GF-D8 (cell line): ENCODE data around the gene POLR1C.
"Not testable (repeated sequence)": the region's sequence is repeated elsewhere in the genome, so short reads cannot be mapped to it uniquely, and the experiment has no call there.

Experiments used
- DNase-seq: peaks from one replicate; lab custom pipeline; 2025; lab: John Stamatoyannopoulos, UW

The POLR1C gene

DNA sequence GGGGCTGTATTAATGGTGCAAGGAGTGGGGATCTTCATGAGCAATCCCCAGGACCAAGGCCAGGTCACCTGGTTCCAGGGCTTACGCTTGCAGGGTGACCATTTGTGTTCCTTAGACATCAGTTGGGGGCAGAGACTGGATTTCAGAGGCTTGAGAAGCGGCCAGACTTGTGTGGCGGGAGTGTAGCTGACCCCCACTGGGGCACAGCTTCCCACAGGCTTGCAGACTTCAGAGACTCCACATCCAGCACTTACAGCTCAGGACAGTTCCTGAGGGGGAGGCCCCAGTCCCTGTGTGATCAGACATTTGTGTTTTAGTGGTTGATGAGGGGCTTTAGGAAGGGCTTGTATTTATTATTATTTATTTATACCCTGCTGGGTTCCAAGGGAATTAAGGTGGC lies 24.2 kb upstream of the POLR1C start:
- no peak for DNase-seq

DNA sequence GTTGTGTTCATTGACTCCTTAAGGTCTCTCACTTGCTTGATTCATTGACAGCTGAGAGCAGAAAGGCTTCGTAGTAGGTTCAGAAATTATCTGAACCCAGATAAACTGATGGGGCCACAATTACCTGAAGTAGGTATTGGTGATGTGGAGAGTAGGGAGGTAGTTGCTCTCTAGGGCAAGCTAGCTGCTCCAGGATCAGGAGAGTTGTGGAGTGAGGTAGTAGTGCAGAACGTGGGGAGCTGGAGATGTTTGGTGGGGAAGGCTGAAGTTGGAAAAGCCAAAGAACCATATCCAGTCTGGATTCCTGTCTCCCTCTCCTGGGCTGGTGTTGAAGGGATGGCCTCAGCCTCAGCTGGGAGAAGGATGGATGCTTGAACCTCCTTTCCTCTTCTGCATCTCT lies 23.7 kb upstream of the POLR1C start:
- no peak for DNase-seq

DNA sequence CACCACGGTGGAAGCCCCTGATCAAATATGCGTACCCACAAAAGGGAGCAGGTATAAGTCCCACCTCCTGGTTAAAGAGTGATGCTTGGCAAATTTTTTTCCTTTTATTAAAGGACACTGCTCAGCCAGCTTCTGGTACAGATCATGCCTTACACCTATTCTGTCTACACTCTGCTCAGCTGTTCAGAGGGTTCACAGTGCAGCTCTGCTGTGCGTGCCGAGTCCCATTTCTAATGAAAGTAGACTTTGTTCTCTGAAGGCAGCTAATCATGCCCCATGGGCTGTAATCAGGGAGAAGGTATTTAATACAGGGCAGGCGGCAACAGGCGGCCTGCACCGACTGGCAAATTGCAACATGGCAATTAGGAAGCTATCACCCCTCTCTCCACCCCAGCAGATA lies 23.1 kb upstream of the POLR1C start:
- no peak for DNase-seq

DNA sequence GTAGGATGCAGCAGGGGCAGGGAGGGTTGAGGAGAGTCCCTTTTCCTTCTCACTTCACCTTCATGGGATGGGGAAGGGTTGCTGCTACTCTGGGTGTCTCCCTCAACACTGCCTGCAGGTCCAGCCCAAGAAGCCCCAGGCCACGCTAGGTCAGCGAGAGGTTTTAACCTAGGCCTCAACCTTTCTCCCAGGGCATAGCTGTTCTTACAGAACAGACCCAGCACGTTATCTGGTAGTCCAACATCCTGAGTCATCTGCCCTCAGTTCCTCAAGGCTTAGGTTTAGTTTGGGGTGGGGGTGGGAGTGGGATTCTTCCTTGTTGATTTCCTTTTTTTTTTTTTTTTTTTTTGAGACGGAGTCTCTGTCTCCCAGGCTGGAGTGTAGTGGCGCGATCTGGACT lies 22.6 kb upstream of the POLR1C start:
- DNase-seq: no peak

DNA sequence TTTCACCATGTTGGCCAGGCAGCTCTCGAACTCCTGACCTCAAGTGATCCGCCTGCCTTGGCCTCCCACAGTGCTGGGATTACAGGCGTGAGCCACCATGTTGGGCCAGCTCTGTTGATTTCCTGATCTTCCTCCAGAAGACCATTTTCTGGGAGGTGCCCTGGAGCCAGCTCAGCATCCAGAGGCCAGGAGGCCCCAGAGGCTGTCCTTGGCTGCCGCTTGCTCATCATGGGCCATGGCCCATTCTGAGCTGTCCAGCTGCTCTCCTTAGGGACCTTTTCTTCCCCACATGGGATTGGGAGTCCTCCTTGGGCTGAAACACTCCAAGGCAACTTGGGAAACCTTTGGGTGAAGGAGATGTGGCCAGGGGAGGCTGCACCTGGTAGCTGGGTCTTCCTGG lies 22.1 kb upstream of the POLR1C start:
- DNase-seq: no peak

DNA sequence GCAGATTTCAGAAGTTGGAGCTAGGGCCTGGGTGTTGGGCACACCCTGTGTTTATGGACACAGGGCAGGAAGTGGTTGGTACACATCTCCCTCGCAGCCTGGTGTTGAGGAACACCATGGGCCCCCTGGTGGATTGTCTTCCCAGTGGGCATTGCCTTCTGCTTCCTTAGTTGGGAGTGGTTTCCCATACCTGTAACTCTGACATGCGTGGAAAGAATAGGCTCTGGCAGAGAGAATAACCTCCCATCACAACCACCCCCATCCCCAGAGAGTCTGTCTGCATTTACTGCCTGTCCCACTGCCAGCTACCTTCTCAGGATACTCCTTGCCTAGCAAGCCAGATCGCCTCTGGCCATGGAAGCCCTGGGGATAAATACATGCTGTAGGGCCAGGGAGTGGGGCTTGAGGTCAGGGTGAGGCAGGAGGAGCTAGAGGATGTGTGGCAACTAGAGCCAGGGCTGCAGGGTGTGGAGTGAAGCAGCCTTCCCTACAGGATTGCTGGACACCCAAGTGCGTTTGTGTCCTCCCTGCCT lies 21.4 kb upstream of the POLR1C start:
- no peak for DNase-seq

DNA sequence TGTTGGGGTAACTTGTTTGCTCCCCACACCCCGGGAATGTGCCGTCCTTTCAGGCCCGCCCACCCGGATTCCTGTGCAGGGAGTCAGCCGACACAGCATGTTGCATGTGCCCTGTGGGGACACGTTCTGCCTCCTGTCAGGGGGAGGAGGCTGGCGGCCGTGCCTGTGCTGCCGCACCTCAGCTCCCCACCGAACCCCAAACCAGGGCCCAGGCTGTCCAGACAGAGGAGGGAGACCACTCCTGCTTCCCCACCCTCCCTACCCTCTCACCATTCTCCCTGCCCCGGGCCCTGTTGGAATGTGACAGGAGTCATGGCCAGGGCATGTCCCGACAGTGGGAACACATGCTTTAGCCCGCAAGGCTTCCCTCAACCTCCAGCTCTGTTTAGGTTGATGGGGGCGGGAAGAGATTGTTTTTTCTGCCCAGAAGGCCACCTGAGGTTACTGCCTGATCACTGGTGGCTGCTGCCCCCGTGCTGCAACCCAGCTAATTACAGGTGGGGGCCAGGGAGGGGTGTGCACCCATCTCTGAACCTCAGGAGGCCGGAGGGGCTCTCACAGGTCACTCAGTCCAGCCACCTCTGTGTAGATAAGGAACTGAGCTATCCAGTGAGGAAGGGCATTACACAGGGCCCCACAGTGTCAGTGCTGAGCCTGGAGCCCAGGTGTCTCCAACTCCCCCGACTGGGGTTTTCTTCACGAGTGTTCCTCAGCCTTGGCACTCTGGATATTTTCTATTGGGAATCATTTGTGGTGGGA lies 20.3 kb upstream of the POLR1C start:
- no peak for DNase-seq

DNA sequence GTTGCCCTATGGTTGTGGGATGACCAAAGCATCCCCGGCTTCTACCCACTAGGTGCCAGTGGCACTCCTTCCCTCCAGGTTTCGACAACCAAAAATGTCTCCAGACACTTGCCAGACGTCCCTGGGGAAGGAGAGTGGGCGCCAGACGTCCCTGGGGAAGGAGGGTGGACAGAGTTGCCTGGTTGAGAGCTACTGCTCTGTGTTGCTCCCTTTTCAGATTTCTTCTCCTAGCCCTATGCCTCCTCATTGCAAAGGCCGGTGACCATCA lies 19.8 kb upstream of the POLR1C start:
- DNase-seq: no peak

DNA sequence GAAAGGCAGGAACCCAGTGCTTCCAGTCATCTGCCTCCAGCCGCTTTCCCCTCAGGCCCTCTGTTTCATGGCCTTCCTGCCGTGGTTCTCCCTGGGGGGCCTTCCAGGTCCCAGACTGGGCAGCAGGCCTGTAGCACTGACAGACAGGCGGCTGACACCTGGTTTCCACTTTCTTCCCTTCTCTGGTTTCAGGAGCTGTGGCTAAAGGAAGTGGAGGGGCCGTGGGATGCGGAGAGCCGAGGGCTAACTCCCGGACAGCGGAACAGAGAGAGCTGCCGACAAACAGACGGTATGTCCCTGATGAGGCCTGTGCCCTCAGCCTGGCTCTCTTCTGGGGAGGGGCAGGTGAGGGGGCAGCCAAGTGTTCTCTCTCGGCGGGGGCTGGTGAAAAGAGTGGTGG lies 19.2 kb upstream of the POLR1C start:
- DNase-seq: no peak

DNA sequence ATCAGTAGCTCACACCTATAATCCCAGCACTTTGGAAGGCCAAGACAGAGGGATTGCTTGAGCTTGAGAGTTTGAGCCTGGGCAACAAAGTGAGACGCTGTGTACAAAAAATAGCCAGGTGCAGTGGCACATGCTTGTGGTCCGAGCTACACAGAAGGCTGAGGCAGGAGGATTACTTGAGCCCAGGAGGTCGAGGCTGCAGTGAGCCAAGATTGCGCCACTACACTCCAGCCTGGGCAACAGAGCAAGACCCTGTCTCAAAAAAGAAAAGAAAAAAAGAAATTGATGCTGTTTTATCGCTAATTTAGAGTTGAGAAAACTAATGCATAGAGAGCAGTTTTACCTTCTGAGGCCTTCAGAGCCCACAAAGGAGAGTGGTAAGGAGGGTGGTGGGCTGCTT lies 18.6 kb upstream of the POLR1C start:
- not testable (repeated sequence) for DNase-seq

DNA sequence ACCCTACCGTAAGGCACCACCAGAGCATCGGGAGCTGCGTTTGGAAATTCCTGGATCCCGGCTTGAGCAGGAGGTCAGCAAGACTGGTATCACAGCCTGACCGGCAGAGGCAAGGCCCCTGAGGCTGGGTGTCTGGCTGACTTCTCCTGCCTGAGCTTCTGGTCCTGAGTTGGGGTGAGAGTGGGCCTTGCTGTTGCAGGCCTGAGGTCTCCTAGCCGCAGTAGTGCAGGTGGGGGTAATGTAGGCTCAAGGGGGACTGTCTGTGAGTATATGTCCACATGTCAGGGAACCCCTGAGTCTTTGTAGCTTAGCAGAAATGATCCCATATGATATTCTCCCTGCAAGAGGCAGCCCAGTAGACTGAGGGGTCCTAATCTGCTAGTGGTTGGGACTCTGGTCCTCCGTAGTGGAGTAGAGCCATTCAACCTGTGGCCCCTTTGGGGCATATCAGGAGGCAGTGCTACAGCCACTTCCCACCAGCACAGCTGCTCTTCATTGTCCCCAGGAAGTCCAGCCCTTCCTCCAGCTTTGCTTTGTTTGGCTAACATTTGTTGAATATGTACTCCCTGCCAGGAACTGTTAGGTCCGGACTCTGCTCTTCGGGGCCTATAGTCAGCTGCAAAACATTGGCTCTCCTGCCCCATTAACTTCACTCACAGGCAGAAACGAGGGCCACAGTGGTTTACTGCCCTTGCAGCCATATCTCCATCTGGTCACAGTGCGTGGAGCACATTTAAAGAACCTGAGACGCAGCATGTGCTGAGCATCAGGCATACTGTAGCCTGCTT lies 17.7 kb upstream of the POLR1C start:
- DNase-seq: no peak

DNA sequence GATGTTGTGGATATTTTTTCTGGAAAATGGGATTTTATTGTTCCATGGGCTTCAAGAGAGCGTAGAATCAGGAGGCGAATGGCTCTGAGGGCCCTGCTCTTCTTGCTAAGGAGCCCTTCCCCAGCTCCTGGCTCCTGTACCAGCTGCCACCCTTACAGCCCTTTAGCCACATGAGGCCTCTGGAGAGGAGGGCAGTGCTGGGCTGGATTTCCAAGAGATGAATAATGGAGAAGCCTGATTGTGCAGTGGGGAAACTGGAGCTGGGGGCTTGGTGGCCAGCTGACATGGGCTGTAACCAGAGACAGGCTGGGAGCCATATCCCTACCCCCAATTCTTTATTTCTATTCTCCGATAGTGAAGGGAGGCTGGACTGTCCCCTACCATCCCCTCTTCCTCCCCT lies 16.0 kb upstream of the POLR1C start:
- no peak for DNase-seq

DNA sequence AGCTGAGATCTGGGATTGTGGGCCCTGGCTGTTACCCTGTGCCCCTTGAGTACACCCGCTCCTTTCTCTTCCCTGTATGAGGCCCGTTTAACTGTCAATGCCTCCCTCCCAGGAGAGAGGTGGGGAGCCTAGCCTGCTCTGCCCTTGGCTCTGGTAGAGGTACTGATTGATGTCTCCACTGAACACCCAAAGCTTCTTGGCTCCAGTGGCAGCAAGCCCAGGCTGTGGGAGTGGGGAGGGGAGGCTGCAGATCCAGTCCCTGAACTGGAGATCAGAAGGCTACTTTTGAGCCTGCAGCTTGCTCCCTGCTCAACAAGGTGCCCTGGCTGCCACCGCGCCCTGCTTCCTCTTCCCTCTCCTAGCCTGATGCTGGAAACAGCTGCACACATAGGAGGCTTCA lies 14.2 kb upstream of the POLR1C start:
- DNase-seq: no peak

DNA sequence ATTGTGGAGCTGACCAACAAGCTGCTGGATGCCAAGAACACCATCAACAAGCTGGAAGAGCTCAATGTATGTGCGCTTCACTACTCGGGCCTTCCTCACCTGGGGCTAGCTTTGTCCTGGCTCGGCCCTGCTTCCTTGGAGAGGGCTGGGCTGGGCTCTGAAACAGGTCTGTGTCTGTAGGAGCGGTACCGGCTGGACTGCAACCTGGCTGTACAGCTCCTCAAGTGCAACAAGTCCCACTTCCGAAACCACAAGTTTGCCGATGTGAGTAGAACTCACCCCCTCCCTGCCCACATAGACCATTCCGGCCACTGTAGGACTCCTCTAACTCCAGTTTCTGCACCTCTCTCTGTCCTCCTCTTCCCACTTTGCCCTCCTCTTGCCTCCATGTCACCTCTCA lies 13.4 kb upstream of the POLR1C start:
- DNase-seq: no peak

DNA sequence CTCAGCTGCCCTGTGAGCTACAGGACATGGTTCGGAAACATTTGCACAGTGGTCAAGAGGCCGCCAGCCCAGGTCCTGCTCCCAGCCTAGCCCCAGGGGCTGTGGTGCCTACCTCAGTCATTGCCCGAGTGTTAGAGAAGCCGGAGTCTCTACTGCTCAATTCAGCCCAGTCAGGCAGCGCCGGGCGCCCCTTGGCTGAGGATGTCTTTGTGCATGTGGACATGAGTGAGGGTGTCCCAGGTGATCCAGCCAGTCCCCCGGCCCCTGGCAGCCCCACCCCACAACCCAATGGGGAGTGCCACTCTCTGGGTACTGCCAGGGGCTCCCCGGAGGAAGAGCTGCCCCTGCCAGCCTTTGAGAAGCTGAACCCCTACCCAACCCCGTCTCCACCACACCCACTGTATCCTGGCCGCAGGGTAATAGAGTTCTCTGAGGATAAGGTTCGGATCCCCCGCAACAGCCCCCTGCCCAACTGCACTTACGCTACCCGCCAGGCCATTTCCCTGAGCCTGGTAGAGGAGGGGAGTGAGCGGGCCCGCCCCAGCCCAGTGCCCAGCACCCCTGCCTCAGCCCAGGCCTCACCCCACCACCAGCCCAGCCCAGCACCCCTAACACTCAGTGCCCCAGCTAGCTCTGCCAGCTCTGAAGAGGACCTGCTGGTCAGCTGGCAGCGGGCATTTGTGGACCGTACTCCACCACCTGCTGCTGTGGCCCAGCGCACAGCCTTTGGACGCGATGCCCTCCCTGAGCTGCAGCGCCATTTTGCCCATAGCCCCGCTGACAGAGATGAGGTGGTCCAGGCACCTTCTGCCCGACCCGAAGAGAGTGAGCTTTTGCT lies 11.9 kb upstream of the POLR1C start:
- no peak for DNase-seq

DNA sequence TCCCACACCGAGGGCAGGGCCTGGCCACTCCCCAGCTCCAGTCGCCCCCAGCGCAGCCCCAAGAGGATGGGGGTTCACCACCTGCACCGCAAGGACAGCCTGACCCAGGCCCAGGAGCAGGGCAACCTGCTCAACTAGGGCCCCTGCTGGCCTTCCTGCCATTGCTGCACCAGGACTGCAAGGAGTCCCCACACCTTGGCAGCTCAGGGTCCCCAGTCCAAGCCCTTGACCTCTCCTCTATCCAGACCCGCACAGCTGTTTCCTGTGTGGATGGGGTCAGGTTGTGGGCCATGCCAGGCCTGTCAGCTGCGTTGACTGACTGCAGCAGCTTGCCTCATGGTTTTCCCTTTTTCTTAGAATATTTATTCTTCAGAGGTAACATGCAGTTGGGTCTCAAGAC lies 11.2 kb upstream of the POLR1C start:
- DNase-seq: no peak

DNA sequence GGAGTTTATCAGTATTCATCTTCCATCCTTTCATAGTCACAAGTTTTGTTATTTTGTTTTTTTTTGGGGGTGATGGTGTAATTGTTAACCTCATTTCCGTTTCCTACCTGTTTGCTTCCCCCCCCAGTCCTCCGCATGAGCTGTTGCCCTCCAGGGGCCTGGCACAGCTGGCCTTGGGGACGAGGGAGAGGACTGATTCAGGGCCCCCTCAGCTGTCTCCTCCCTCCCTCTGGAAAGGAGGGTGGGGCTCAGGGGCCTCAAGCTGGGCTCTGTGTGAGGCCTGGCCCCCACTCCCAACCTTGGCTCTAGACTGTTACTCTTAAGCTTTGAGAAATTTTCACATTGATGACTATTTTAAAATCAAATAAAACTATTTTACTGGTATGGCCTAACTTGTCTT lies 10.7 kb upstream of the POLR1C start:
- DNase-seq: no peak

DNA sequence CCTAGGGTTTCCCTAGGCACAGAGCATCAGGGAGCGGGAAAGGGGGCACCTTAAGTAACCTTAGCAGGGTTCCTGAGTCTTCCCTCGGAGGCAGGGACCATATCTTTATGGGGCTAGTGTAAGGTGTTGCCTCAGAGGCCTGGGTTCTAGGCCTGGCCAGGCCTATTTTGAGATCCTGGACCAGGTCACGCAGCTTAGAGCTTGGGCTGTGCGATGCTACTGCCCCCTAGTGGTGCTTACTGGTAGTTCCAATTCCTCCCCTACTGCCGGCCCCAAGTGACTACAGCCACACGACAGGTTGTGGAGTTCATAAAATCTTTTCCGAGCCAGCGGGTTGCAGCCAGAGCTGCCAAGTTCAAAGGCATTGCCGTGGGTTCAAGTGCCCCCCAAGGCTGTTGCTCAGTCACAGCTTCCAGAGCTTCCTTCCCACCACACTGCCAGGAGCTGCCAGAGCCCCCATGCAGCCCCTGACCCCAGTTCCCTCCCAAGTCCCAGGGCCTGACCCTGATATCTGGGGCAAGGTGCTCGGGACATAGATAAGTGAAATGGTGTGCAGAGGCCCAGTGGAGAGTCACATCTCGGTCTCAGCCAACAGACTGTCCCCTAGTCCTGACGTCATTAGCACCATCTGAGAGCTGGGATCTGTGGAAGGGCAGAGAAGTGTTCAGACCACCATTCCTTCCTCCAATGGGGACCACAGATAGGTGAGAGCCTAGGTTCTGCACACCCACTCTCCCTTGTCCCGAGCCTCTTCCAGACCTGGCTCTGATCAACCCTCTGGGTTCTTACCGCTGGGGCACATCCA lies 10.0 kb upstream of the POLR1C start:
- no peak for DNase-seq

DNA sequence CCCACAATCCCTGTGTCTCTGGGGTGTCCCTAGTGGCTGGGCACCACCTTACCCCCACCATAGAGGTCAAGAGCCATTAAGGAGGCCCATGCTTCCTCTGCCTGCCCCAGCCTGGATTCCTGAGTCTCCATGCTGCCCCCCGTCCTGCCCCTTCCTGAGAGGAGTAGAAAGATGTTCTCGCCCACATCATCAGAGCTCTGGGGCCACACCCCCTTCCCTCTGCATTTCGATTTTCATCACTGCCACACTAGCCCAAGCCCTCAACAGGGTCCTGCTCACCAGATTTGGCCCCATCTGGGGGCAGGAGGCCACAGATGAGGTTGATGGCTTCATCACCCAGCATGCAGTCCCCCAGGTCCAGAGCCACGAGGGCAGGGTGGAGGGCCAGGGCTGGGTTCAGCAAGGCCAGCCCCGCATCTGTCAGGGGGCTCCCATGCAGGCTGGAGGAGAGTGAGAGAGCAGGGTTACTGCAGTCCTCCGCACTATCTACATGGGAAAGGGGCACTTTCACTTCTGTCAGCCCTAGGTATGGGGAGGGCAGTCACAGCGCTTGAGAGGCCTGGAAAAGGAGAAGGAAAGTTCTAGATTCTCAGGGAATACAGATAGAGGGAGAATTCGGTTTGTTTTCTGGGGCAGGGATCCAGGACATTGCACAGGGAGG lies 8.3 kb upstream of the POLR1C start:
- no peak for DNase-seq

DNA sequence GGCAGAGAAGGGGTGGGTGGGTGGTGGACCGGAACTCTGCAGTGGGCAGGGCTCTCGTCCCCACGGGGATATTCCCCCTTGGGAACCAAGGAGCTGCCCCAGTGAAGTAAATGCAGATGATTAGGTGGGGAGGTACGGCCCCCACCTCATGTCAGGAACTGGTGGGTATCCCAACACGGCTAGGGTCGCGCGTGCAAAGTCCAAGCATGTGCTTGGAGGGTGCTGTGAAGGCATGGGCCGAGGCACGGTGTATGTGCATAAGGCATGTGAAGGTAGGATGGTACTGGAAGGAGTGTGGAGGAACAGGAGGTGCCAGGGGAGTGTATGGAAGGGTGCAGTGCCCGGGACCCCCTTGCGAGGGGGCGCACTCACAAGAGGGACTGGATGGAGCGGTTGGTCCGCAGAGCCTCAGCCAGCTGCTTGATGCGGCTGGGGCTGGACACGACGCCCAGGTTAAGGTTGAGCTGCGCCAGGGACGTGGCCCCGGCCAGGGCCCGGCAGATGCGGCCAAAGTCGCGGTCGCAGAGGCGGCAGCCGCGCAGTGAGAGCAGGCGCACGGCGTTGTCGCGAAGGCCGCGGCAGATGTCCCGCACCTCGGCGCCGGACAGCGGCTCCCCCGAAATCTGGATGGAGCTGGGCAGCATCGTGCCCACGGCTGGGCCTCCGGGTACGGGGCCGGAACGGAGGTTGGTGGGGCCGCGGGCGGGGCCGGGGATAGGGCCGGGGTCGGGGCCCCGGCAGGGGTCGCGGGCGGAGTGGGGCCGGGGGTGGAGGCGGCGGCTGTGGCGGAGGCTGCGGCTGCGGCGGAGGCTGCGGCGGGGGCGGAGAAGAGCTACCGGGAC lies 7.5 kb upstream of the POLR1C start:
- DNase-seq: no peak
